DMS153 (cell line): ENCODE results near the gene NEU1.
"Not testable (repeated sequence)": the region's sequence is repeated elsewhere in the genome, so short reads cannot be mapped to it uniquely, and the experiment has no call there.

Source experiments
- DNase-seq: peaks from one replicate; lab custom pipeline; 2025; lab: John Stamatoyannopoulos, UW

NEU1 gene

GRCh38 chr6:31817929-31818511 lies 44.6 kb downstream of the NEU1 start:
- not testable (repeated sequence) for DNase-seq

- not testable (repeated sequence) for DNase-seq
Observed at GRCh38 chr6:31817133-31817928, 45.3 kb downstream of the NEU1 start.

GRCh38 chr6:31815025-31815838 lies 47.4 kb downstream of the NEU1 start, which contains the start of the genes HSPA1A and HSPA1L:
HSPA1A (plus strand) TSS chr6:31815543; CDS start chr6:31815757, 214 bp downstream.
HSPA1L (minus strand) TSS chr6:31815283; CDS start chr6:31811972, 3,311 bp downstream.
- peak; percentile 94 for DNase-seq

- peak; percentile 94 for DNase-seq
Observed at GRCh38 chr6:31814677-31815024, 48.0 kb downstream of the NEU1 start.

GRCh38 chr6:31813465-31813849 lies 49.2 kb downstream of the NEU1 start:
- DNase-seq: no peak

GRCh38 chr6:31811645-31812044 lies 51.0 kb downstream of the NEU1 start:
- no peak for DNase-seq

GRCh38 chr6:31808599-31808998 lies 54.0 kb downstream of the NEU1 start:
- not testable (repeated sequence) for DNase-seq
